BE2C (cell line): Measurements from ENCODE around the gene SLC26A4.

Source experiments
- DNase-seq: peaks from one replicate; pipeline ENCODE4 v3.0.0-alpha.2; 2020
- H3K27me3 ChIP-seq: fragments of 250-450 bp; sonication (Bioruptor Pico); 2 replicates; pipeline ENCODE4 v1.5.1; 2020; ENCODE audit warnings: mild to moderate bottlenecking
- H3K36me3 ChIP-seq: fragments of 250-450 bp; sonication (Bioruptor Pico); 2 replicates; pipeline ENCODE4 v1.5.1; 2020; ENCODE audit warnings: mild to moderate bottlenecking
- H3K4me1 ChIP-seq: fragments of 250-450 bp; sonication (Bioruptor Pico); 2 replicates; pipeline ENCODE4 v1.5.1; 2020
- H3K4me3 ChIP-seq: 2 replicates; pipeline ENCODE4 v1.5.1; 2011; ENCODE audit warnings: low read depth, low read length
- H3K9me3 ChIP-seq: fragments of 250-450 bp; sonication (Bioruptor Pico); 2 replicates; pipeline ENCODE4 v1.5.1; 2020
- CTCF ChIP-seq: IDR thresholded peaks from 2 replicates; pipeline ENCODE4 v1.5.1; 2012; ENCODE audit warnings: mild to moderate bottlenecking, low read depth, low read length

Gene SLC26A4

GRCh38 chr7:107643938-107644308 lies 16.7 kb upstream of the SLC26A4 start:
- no peaks in the 10 kb centered on the region for H3K27me3 ChIP-seq

GRCh38 chr7:107644309-107644974 lies 16.2 kb upstream of the SLC26A4 start:
- no peaks in the 10 kb centered on the region for H3K9me3 ChIP-seq
- no peaks in the 10 kb centered on the region for H3K27me3 ChIP-seq
- H3K4me3 ChIP-seq, result no peak overlapping the region
- no peaks in the 10 kb centered on the region for H3K4me1 ChIP-seq
- no peak for DNase-seq
- no peak for TF ChIP-seq CTCF
- H3K36me3 ChIP-seq, result no peaks in the 10 kb centered on the region

More at GRCh38 chr7:107643938-107644308, 16.7 kb upstream of the SLC26A4 start:
- no peak for TF ChIP-seq CTCF
- Histone ChIP-seq H3K9me3 (no peaks in the 10 kb centered on the region), H3K4me3 (no peak overlapping the region), H3K36me3 (no peaks in the 10 kb centered on the region), H3K4me1 (no peaks in the 10 kb centered on the region)
- DNase-seq, result no peak

DNA sequence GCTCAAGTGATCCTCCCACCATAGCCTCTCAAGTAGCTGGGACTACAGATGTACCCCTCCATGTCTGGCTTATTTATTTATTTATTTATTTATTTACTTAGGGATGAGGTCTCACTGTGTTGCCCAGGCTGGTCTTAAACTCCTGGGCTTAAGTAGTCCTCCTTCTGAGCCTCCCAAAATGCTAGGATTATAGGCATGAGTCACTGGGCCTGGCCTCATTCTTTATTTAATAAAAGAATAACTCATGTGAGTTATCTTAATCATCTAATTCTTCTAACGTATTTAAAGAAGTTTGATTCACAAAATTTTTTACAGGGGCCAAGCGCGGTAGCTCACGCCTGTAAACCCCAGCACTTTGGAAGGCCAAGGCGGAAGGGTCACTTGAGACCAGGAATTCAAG lies 8.0 kb upstream of the SLC26A4 start:
- Histone ChIP-seq H3K4me1 (no peaks in the 10 kb centered on the region), H3K36me3 (no peaks in the 10 kb centered on the region), H3K4me3 (no peak overlapping the region), H3K27me3 (no peaks in the 10 kb centered on the region), H3K9me3 (no peaks in the 10 kb centered on the region)
- DNase-seq, result no peak
- no peak for TF ChIP-seq CTCF

GRCh38 chr7:107658467-107658866 lies 2.2 kb upstream of the SLC26A4 start:
- Histone ChIP-seq H3K9me3 (no peaks in the 10 kb centered on the region), H3K4me1 (no peaks in the 10 kb centered on the region; the same call in none of the 2 replicates), H3K36me3 (no peaks in the 10 kb centered on the region), H3K4me3 (no peak overlapping the region), H3K27me3 (peaks cover 25% of the 10 kb centered on the region)
- TF ChIP-seq CTCF, result no peak
- DNase-seq, result no peak

DNA sequence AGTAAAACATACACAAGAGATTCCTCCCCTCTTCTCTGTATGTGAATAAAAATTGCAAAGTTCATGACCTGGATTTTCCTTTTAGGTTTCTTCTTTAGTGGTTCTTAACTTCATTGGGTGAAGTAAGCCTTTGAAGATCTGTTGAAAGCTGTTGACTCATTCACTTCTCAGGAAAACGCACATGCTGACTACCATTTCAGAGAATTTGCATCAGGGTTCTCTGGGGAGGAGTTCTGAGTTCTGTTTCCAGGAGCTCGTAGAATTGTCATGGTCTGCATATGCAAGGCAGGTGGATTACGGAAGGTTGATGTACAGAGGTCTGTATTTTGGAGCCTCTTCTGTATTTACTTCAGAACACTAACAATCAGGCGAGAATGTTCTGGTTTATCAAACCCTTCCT lies 962 bp upstream of the SLC26A4 start:
- H3K27me3 ChIP-seq, result peaks cover 25% of the 10 kb centered on the region

More for the DNA sequence above, 962 bp upstream of the SLC26A4 start:
- no peak for TF ChIP-seq CTCF
- DNase-seq, result no peak
- Histone ChIP-seq H3K4me1 (no peaks in the 10 kb centered on the region; the same call in none of the 2 replicates), H3K4me3 (no peak overlapping the region), H3K36me3 (no peaks in the 10 kb centered on the region), H3K9me3 (no peaks in the 10 kb centered on the region)
